Astrocyte (in vitro differentiated cells and primary cell): ENCODE measurements around the gene MED13L. TPM values are rescaled to one million over a fixed set of nuclear protein-coding genes. Genes with fewer than 3 reads are reported as not detected.

ENCODE experiments used
- DNase-seq: peaks from one replicate; pipeline ENCODE4 v3.0.0-alpha.2; 2010; ENCODE audit warnings: low read depth
- FAIRE-seq: peaks from 2 replicates; lab custom pipeline; 2011; peaks lifted over from hg19 to GRCh38; lab: Jason Lieb, UNC
- H2AFZ ChIP-seq: 2 replicates; pipeline ENCODE4 v1.6.0; 2012; ENCODE audit warnings: low read depth, low read length, inconsistent platforms
- H3K27ac ChIP-seq: 2 replicates; pipeline ENCODE4 v1.5.1; 2011; ENCODE audit warnings: low read depth, low read length, inconsistent platforms
- H3K27me3 ChIP-seq: 2 replicates; pipeline ENCODE4 v1.6.0; 2011; ENCODE audit warnings: low read length, inconsistent platforms; ENCODE audit not compliant: insufficient read depth
- H3K36me3 ChIP-seq: 2 replicates; pipeline ENCODE4 v1.5.1; 2011; ENCODE audit warnings: low read length, inconsistent platforms; ENCODE audit not compliant: insufficient read depth
- H3K4me1 ChIP-seq: 2 replicates; pipeline ENCODE4 v1.5.1; 2011; ENCODE audit warnings: low read length, inconsistent platforms; ENCODE audit not compliant: insufficient read depth
- H3K4me2 ChIP-seq: 2 replicates; pipeline ENCODE4 v1.6.0; 2012; ENCODE audit warnings: low read length, inconsistent platforms
- H3K4me3 ChIP-seq: 2 replicates; pipeline ENCODE4 v1.5.1; 2011; ENCODE audit warnings: low read depth, mild to moderate bottlenecking, low read length, inconsistent platforms; ENCODE audit not compliant: insufficient read depth
- H3K79me2 ChIP-seq: 2 replicates; pipeline ENCODE4 v1.6.0; 2012; ENCODE audit warnings: mild to moderate bottlenecking, low read length, inconsistent platforms; ENCODE audit not compliant: insufficient read depth
- H3K9ac ChIP-seq: 2 replicates; pipeline ENCODE4 v1.6.0; 2012; ENCODE audit warnings: mild to moderate bottlenecking, low read length, inconsistent platforms
- H3K9me3 ChIP-seq: 2 replicates; pipeline ENCODE4 v1.5.1; 2012; ENCODE audit warnings: low read depth, mild to moderate bottlenecking, low read length, inconsistent platforms; ENCODE audit not compliant: insufficient read depth
- H4K20me1 ChIP-seq: 2 replicates; pipeline ENCODE4 v1.6.0; 2012; ENCODE audit warnings: low read length, inconsistent platforms; ENCODE audit not compliant: insufficient read depth
- H3K27ac Mint-ChIP-seq: one replicate; pipeline ENCODE4 v1.8.0; 2021; ENCODE audit warnings: mild to moderate bottlenecking, mixed read lengths; ENCODE audit not compliant: unreplicated experiment
- H3K27me3 Mint-ChIP-seq: one replicate; pipeline ENCODE4 v1.8.0; 2021; ENCODE audit warnings: low read depth, mixed read lengths; ENCODE audit not compliant: unreplicated experiment
- H3K36me3 Mint-ChIP-seq: one replicate; pipeline ENCODE4 v1.8.0; 2021; ENCODE audit warnings: low read depth, mixed read lengths; ENCODE audit not compliant: unreplicated experiment
- H3K4me1 Mint-ChIP-seq: one replicate; pipeline ENCODE4 v1.8.0; 2021; ENCODE audit warnings: low read depth, mixed read lengths; ENCODE audit not compliant: unreplicated experiment
- H3K4me3 Mint-ChIP-seq: one replicate; pipeline ENCODE4 v1.8.0; 2021; ENCODE audit warnings: mild to moderate bottlenecking, moderate library complexity, mixed read lengths; ENCODE audit not compliant: unreplicated experiment
- H3K9me3 Mint-ChIP-seq: one replicate; pipeline ENCODE4 v1.8.0; 2021; ENCODE audit warnings: mild to moderate bottlenecking, mixed read lengths; ENCODE audit not compliant: unreplicated experiment
- CTCF ChIP-seq: IDR thresholded peaks from 2 replicates; pipeline ENCODE4 v1.5.1; 2011; ENCODE audit warnings: low read depth, mild to moderate bottlenecking, inconsistent platforms, low read length, moderate library complexity; ENCODE audit not compliant: insufficient read depth
- EZH2 ChIP-seq: IDR thresholded peaks from 2 replicates; pipeline ENCODE4 v1.6.1; 2012; ENCODE audit warnings: mild to moderate bottlenecking, low read length, inconsistent platforms; ENCODE audit not compliant: insufficient read depth
- total RNA-seq: library from RNA; stranded (reverse); gene quantifications from 2 replicates; pipeline ENCODE4 v1.2.1, GENCODE V29; 2021

Gene MED13L
- total RNA-seq, 1 donor from 2014 or later = 153 TPM

DNA sequence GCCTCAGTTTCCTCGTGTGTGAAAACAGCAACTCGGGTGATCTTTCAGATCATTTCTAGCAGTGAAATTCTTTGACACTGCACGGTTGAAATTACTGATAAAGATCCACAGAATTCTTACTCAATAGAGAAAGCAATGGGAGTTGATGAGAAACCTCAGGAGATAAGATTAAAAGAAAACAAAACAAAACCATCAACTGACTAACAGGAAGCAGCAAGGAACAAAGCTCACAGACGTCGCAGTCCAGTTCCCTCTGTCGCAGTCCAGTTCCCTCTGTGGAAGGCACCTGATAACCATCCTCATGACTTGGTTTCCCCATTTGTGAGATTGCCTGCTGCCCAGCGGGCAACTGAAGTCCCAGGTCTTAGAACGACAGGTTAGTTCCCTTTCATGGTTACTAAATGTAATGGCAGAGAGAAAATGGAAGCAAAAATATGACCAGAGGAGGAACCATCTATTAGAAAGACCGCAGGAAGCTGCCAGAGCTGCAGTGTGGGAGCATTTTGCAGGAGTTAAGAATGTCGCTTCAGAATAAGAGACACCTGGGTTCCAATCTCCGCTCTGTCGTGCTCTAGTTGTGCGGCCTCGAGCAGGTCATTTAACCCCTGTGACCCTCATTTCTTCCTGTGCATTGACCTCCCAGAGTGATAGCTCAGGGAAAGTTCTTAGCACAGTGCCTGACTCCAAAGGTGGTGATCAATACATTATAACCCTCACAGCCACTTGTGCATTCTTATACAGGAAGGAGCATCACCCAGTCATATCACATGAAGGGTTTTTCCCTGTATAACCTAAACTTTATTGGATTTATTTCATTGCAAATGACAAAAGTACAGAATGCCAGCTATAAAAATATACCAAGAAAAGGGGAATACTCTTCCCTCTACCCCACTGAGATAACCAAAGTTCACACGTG is 5.1 kb upstream of the MED13L start:
- Histone ChIP-seq H3K9me3 (no peaks in the 10 kb centered on the region), H3K4me3 (no peak overlapping the region), H3K27me3 (no peaks in the 10 kb centered on the region), H3K79me2 (no peaks in the 10 kb centered on the region), H3K4me2 (peak overlapping the region; percentile 56), H3K27ac (no peak overlapping the region), H3K36me3 (no peaks in the 10 kb centered on the region), H3K9ac (no peak overlapping the region), H4K20me1 (no peaks in the 10 kb centered on the region), H3K4me1 (peaks cover 3% of the 10 kb centered on the region), H2AFZ (peak overlapping the region; percentile 38)
- Mint-ChIP-seq H3K4me1 (peaks cover 8% of the 10 kb centered on the region), H3K9me3 (no peaks in the 10 kb centered on the region), H3K27ac (no peak overlapping the region), H3K27me3 (no peaks in the 10 kb centered on the region), H3K36me3 (no peaks in the 10 kb centered on the region), H3K4me3 (no peak overlapping the region)
- TF ChIP-seq EZH2 = no peak
- TF ChIP-seq CTCF = no peak
- DNase-seq = no peak
- no peak for FAIRE-seq

DNA sequence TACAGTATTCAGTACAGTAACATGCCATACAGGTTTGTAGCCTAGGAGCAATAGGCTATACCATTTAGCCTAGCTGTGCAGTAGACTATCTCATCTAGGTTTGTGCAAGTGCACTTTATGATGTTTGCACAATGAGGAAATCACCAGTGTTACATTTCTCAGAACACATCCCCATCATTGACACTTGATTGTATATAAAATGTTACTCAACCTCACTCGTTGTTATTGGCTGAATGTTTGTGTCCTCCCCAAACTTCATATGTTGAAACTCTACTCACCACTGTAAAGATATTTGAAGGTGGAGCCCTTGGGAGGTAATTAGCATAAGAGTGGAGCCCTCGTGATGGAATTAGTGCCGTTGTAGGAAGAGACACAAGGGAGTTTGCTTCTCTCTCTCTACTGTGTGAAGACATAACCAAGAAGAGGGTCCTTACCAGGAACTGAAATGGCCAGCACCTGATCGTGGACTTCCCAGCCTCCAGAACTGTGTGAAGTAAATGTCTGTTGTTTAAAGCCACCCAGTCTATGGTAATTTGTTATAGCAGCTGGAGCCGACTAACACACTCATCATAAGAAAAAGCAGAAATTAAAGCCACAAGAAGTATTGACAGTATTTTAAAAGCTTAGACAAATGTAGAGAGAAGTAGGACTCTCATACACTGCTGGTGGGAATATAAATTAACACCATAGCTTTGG is 3.2 kb upstream of the MED13L start:
- Histone ChIP-seq H3K9me3 (no peaks in the 10 kb centered on the region), H4K20me1 (peaks cover 10% of the 10 kb centered on the region), H3K4me3 (no peak overlapping the region), H3K27ac (no peak overlapping the region), H2AFZ (no peak overlapping the region), H3K79me2 (peaks cover 12% of the 10 kb centered on the region), H3K9ac (no peak overlapping the region), H3K27me3 (no peaks in the 10 kb centered on the region), H3K4me2 (no peak overlapping the region), H3K4me1 (peaks cover 3% of the 10 kb centered on the region), H3K36me3 (no peaks in the 10 kb centered on the region)
- Mint-ChIP-seq H3K27ac (no peak overlapping the region), H3K36me3 (no peaks in the 10 kb centered on the region), H3K4me1 (peaks cover 8% of the 10 kb centered on the region), H3K27me3 (no peaks in the 10 kb centered on the region), H3K9me3 (no peaks in the 10 kb centered on the region), H3K4me3 (no peak overlapping the region)
- FAIRE-seq (no peak), DNase-seq (no peak)
- TF ChIP-seq EZH2 (no peak), CTCF (no peak)
